Endothelial cell (in vitro differentiated cells): Measurements from ENCODE around the gene MYO7B. TPM values are rescaled to one million over a fixed set of nuclear protein-coding genes. Genes with fewer than 3 reads are reported as not detected.
"Not testable (repeated sequence)": the region's sequence is repeated elsewhere in the genome, so short reads cannot be mapped to it uniquely, and the experiment has no call there.

Source experiments
- DNase-seq: peaks from one replicate; pipeline ENCODE4 v3.0.0; 2021; ENCODE audit warnings: low spot score
- H3K27ac Mint-ChIP-seq: one replicate; pipeline ENCODE4 v1.8.0; 2021; ENCODE audit warnings: mixed read lengths, inconsistent platforms; ENCODE audit not compliant: unreplicated experiment
- H3K27me3 Mint-ChIP-seq: one replicate; pipeline ENCODE4 v1.8.0; 2021; ENCODE audit warnings: mild to moderate bottlenecking, moderate library complexity, mixed read lengths, inconsistent platforms; ENCODE audit not compliant: unreplicated experiment
- H3K36me3 Mint-ChIP-seq: one replicate; pipeline ENCODE4 v1.8.0; 2021; ENCODE audit warnings: mild to moderate bottlenecking, low read depth, mixed read lengths, inconsistent platforms; ENCODE audit not compliant: unreplicated experiment
- H3K4me1 Mint-ChIP-seq: one replicate; pipeline ENCODE4 v1.8.0; 2021; ENCODE audit warnings: mild to moderate bottlenecking, mixed read lengths, inconsistent platforms; ENCODE audit not compliant: unreplicated experiment
- H3K4me3 Mint-ChIP-seq: one replicate; pipeline ENCODE4 v1.8.0; 2021; ENCODE audit warnings: mild to moderate bottlenecking, mixed read lengths, inconsistent platforms; ENCODE audit not compliant: unreplicated experiment
- H3K9me3 Mint-ChIP-seq: one replicate; pipeline ENCODE4 v1.8.0; 2021; ENCODE audit warnings: mixed read lengths, inconsistent platforms; ENCODE audit not compliant: unreplicated experiment
- CTCF ChIP-seq: fragments of 200-600 bp; sonication (generic); IDR thresholded peaks from one replicate; pipeline ENCODE4 v1.5.0; 2021; ENCODE audit warnings: antibody characterized with exemption; ENCODE audit not compliant: unreplicated experiment
- total RNA-seq: library from RNA; stranded (reverse); fragmentation: NEBNext Ultra II Directional; extraction: Animal tissue kit (Norgen Biotek cat#: 25700); gene quantifications from one replicate; pipeline ENCODE4 v1.2.1, GENCODE V29; 2021; ENCODE audit not compliant: unreplicated experiment

MYO7B gene
- total RNA-seq, 1 donor from 2014 or later = 0.90 TPM

GRCh38 chr2:127569666-127570065 is 34.2 kb downstream of the MYO7B start:
- no peaks in the 10 kb centered on the region for H3K9me3 Mint-ChIP-seq
- DNase-seq = no peak
- no peak for TF ChIP-seq CTCF
- no peak overlapping the region for H3K27ac Mint-ChIP-seq
- H3K36me3 Mint-ChIP-seq = no peaks in the 10 kb centered on the region
- H3K4me3 Mint-ChIP-seq = no peak overlapping the region
- no peaks in the 10 kb centered on the region for H3K4me1 Mint-ChIP-seq
- H3K27me3 Mint-ChIP-seq = peaks cover 4% of the 10 kb centered on the region

GRCh38 chr2:127570282-127571250 is 35.1 kb downstream of the MYO7B start:
- TF ChIP-seq CTCF = no peak
- Mint-ChIP-seq H3K9me3 (no peaks in the 10 kb centered on the region), H3K4me1 (no peaks in the 10 kb centered on the region), H3K4me3 (no peak overlapping the region), H3K27ac (no peak overlapping the region), H3K27me3 (peaks cover 8% of the 10 kb centered on the region), H3K36me3 (no peaks in the 10 kb centered on the region)
- no peak for DNase-seq

GRCh38 chr2:127572352-127572751 is 36.9 kb downstream of the MYO7B start:
- H3K36me3 Mint-ChIP-seq, H3K9me3 Mint-ChIP-seq, H3K27ac Mint-ChIP-seq, H3K27me3 Mint-ChIP-seq, H3K4me1 Mint-ChIP-seq, H3K4me3 Mint-ChIP-seq, DNase-seq: not testable (repeated sequence)

- no peak for DNase-seq
- no peaks in the 10 kb centered on the region for H3K36me3 Mint-ChIP-seq
- peaks cover 7% of the 10 kb centered on the region for H3K27me3 Mint-ChIP-seq
- no peak overlapping the region for H3K4me3 Mint-ChIP-seq
- H3K4me1 Mint-ChIP-seq = no peaks in the 10 kb centered on the region
- TF ChIP-seq CTCF = no peak
- no peak overlapping the region for H3K27ac Mint-ChIP-seq
- no peaks in the 10 kb centered on the region for H3K9me3 Mint-ChIP-seq
Measured at GRCh38 chr2:127572841-127573240, 37.4 kb downstream of the MYO7B start.

- no peak for TF ChIP-seq CTCF
- H3K4me3 Mint-ChIP-seq = no peak overlapping the region
- DNase-seq = no peak
- H3K4me1 Mint-ChIP-seq = no peaks in the 10 kb centered on the region
- peaks cover 7% of the 10 kb centered on the region for H3K27me3 Mint-ChIP-seq
- H3K9me3 Mint-ChIP-seq = no peaks in the 10 kb centered on the region
- no peaks in the 10 kb centered on the region for H3K36me3 Mint-ChIP-seq
- no peak overlapping the region for H3K27ac Mint-ChIP-seq
Measured at GRCh38 chr2:127573298-127573697, 37.8 kb downstream of the MYO7B start.
